ENCODE results near the gene TBX3.

TBX3 gene

DNA sequence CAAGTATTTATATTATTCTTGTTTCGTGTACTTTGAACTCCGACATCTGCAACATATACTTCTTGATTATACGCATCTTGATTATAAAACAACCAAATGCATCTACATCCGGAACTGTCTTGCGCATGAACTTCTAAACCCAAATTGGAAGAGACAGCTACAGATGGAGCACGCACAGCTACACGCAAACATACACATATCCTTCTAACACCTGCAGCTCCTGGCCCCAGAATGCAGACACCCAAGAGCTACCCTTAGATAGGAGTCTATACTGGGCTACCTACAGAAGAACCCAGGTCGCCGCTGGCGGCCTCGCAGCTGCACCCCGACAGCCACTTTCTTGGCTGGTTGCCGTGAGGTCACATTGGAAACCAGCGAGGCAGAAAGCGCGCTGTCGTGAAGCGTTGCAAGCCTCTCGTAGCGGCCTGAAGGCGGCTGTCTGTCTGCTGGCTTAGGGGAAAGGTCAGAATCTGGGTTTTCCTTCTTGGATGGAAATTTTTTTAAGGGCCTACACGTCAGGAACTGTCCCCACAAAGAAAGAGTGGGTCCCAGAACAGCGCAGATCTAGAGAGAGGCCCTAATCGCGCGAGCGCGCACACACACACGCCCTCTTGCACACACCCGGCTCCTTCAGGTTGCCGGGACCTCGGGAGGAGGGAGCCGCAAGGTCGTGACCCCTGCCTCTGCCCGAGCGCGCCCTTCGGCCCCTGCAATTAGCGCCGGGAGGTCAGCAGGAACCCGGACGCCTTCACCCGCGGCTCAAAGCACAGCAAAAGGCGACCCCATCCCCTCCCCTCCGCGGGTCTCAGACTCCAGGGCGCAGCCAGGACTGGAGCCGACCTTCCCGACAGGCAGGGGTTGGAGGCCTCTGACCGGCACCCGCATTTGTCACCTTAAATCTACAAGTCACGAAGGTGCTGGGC lies 17.0 kb downstream of the TBX3 start:
- peaks cover 4% of the 10 kb centered on the region for H3K36me3 Mint-ChIP-seq (ENCODE audit: insufficient read depth)
- no peaks in the 10 kb centered on the region for H3K9me3 Mint-ChIP-seq
- DNase-seq (ENCODE audit: low spot score in 2 of 2): no peak
- H3K27me3 Mint-ChIP-seq: peaks cover 75% of the 10 kb centered on the region
- no peak overlapping the region for H3K4me3 Mint-ChIP-seq
- no peak overlapping the region for H3K27ac Mint-ChIP-seq (ENCODE audit: low read depth)
- ATAC-seq (replicated peaks; ENCODE audit: extremely low read depth, poor library complexity, severe bottlenecking): no peak
- peaks cover 6% of the 10 kb centered on the region for H3K4me1 Mint-ChIP-seq

DNA sequence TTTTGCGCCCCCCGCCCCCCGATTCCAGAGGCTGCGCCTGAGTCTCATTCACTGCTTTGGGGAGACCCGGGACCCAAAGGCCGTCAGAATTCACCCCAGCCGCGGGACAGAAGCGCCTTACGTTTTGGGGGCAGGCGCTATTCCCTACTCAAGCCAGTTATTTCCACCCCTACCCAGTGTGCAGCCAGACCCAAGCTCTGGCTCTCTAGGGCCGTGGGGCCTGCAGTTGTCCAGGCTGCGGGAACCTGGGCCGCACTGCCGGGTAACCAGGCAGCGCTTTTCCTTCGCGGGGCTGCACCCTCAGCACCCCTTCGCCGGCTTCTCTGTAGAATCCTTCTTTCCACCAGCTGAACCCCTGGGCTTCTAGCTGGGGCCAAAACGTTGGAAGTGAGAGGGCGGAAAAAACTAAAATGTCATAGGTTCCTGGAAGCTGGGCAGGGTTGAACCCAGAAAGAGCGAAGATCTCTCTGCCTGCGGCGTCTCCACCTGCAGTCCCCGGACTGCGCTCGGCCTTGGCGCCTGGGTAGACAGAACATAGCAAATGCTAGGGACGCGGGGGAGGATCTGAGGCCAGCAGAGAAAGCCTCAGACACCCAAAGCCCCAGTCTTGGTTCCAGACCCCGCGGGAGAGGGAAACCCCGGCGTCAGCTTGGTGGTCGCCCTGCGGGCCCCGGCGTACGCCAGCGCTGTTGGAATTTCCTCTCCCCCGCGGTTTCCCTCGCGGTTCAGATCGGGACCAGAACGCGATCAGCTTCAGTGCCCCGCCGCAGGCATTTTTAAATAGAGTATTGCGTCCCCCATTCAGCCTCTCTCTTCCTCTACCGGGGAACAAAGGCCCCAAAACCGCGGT lies 18.3 kb downstream of the TBX3 start:
- peaks cover 65% of the 10 kb centered on the region for H3K27me3 Mint-ChIP-seq

DNA sequence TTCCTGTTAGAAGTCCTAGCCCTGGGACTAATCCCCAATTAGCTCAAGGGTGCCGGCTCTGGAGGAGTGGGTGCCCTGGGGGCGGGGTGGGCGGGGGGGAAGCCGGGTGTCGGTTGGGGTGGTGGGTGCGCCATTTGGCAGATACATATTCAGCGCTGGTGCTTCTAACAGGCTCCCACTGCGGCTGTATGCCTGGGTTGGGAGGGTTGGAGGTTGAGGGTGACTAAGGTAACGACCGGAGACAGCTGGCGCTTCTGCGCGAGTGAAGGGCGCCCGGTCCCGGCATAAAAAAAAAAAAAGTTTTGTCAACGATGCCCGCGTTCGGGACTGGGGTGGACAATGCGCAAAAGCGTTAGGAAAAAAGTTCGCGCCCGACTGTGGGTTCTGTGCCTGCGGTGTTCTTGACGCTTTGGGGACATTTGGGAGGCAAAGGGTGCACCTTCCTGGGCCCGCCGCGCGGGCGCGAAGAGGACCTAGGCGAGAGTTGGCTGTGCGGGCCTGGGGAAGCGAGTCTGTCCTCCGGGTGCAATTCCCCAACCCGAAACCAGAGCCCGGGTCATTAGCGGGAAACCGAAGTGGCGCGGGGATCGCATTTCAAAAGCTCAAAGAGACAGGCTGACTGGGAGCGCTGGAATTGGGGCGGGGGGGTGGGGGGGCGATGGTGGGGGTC lies 19.2 kb downstream of the TBX3 start:
- Mint-ChIP-seq H3K4me1 (peaks cover 6% of the 10 kb centered on the region), H3K27me3 (peaks cover 57% of the 10 kb centered on the region), H3K27ac (ENCODE audit: low read depth) (no peak overlapping the region)

More for the DNA sequence above, 18.3 kb downstream of the TBX3 start:
- peaks cover 6% of the 10 kb centered on the region for H3K4me1 Mint-ChIP-seq
- H3K9me3 Mint-ChIP-seq: no peaks in the 10 kb centered on the region
- no peak overlapping the region for H3K4me3 Mint-ChIP-seq
- ATAC-seq (replicated peaks; ENCODE audit: extremely low read depth, poor library complexity, severe bottlenecking): no peak
- peaks cover 4% of the 10 kb centered on the region for H3K36me3 Mint-ChIP-seq (ENCODE audit: insufficient read depth)
- H3K27ac Mint-ChIP-seq (ENCODE audit: low read depth): no peak overlapping the region
- DNase-seq (ENCODE audit: low spot score in 2 of 2): no peak

DNA sequence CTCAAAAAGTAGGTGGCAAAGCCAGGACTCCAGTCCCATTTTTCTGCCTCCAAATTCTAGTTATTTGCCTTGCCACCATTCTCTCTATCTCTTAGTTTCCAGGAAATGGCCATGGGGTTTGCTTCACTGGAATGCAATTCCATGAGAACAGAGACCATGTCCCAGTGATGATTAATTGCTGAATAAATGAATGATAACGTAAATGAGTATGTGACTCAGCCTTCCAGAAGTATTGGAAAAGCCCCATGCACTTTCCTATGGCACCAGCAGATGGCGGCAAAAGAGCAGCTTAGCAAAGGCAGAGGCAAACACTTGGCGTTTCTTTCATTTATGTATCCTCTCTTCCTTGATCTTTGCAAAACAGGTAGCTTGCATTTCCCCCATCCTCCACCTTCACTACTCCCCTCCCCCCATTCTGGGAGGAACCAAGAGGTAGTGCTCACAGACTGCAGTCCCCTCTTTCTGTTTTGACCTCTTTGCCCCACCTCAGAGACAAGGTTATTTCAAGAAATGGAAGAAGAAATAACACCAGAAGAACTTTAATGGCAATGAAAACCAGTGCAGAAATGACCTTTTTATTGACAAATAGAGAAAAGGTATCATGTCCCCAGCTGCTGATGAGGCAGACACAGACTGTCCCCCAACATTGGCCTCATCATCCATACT lies 21.3 kb downstream of the TBX3 start:
- DNase-seq (ENCODE audit: low spot score in 2 of 2) (peak in 1 of 2 donors; percentile 18), ATAC-seq (replicated peaks; ENCODE audit: extremely low read depth, poor library complexity, severe bottlenecking) (no peak)
- Mint-ChIP-seq H3K27me3 (peaks cover 58% of the 10 kb centered on the region), H3K4me1 (peaks cover 6% of the 10 kb centered on the region), H3K9me3 (no peaks in the 10 kb centered on the region), H3K36me3 (ENCODE audit: insufficient read depth) (peaks cover 4% of the 10 kb centered on the region), H3K4me3 (no peak overlapping the region), H3K27ac (ENCODE audit: low read depth) (no peak overlapping the region)

More for the DNA sequence above, 19.2 kb downstream of the TBX3 start:
- no peaks in the 10 kb centered on the region for H3K9me3 Mint-ChIP-seq
- peaks cover 4% of the 10 kb centered on the region for H3K36me3 Mint-ChIP-seq (ENCODE audit: insufficient read depth)
- DNase-seq (ENCODE audit: low spot score in 2 of 2) (no peak), ATAC-seq (replicated peaks; ENCODE audit: extremely low read depth, poor library complexity, severe bottlenecking) (no peak)
- no peak overlapping the region for H3K4me3 Mint-ChIP-seq

DNA sequence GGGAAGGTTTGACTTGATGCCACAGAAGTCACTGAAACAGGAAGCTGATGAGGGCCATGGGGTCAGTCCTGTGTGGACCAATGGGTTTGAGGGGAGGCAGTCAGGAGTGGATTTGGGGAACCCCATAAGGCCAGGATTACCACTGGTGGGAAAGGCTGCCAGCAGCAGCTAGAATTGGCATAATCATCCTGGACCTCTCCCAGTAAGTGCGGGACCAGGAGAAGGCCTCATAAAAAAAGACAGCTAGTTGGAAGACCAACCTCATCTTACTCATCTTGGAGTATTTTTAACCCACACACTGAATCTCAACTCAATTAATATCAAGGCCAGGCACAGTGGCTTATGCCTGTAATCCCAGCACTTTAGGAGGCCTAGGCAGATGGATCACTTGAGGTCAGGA lies 22.7 kb downstream of the TBX3 start:
- Mint-ChIP-seq H3K36me3 (ENCODE audit: insufficient read depth) (peaks cover 4% of the 10 kb centered on the region), H3K4me1 (peaks cover 6% of the 10 kb centered on the region), H3K27ac (ENCODE audit: low read depth) (no peak overlapping the region), H3K27me3 (peaks cover 50% of the 10 kb centered on the region), H3K9me3 (no peaks in the 10 kb centered on the region), H3K4me3 (no peak overlapping the region)
- DNase-seq (ENCODE audit: low spot score in 2 of 2): no peak
- no peak for ATAC-seq (replicated peaks; ENCODE audit: extremely low read depth, poor library complexity, severe bottlenecking)

DNA sequence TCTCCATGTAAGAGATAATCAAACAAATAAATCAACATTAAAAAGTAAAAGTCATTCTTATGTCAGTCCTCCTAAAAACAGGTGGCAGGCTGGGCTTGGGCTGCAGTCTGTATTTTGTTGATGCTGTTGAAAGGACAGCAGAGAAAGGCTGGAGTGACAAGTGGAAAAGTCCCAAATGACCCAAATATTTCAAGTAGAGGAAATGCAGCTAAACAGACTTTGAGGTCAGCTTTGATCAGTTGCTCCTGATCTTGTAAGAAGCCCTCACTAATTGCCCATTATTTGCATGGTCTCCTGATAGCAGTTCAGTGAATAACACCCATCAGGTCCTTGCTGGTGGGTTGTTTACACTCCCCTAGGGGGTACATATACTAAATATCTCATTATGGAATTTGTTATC lies 24.9 kb downstream of the TBX3 start:
- no peak overlapping the region for H3K4me3 Mint-ChIP-seq
- H3K27ac Mint-ChIP-seq (ENCODE audit: low read depth): no peak overlapping the region
- H3K9me3 Mint-ChIP-seq: no peaks in the 10 kb centered on the region
- H3K4me1 Mint-ChIP-seq: peaks cover 6% of the 10 kb centered on the region
- no peaks in the 10 kb centered on the region for H3K36me3 Mint-ChIP-seq (ENCODE audit: insufficient read depth)
- ATAC-seq (replicated peaks; ENCODE audit: extremely low read depth, poor library complexity, severe bottlenecking) (no peak), DNase-seq (ENCODE audit: low spot score in 2 of 2) (no peak)
- H3K27me3 Mint-ChIP-seq: peaks cover 39% of the 10 kb centered on the region

DNA sequence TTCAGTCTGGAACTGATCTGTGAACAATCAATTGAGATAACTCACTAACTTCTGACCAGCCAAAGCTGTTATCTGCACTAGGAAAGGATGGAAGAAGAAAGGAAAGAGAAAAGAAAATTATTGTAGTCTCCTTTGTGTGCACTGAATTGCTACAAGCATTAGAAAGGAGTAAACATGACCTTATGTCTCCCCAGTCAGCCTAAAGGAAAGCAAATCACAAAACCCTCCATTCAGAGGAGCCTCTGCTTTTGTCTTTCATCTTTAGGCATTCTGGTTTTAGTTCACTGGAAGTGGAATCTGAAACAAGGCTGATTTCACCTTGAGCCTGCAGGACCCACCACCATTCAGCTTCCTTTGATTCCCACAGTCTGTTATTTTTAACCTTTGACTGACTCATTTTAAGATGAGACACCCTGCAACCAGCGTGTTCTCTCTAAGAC lies 26.0 kb downstream of the TBX3 start:
- H3K9me3 Mint-ChIP-seq: peaks cover 6% of the 10 kb centered on the region
- H3K4me3 Mint-ChIP-seq: no peak overlapping the region
- no peak overlapping the region for H3K27ac Mint-ChIP-seq (ENCODE audit: low read depth)
- peaks cover 6% of the 10 kb centered on the region for H3K4me1 Mint-ChIP-seq
- no peaks in the 10 kb centered on the region for H3K36me3 Mint-ChIP-seq (ENCODE audit: insufficient read depth)
- H3K27me3 Mint-ChIP-seq: peaks cover 28% of the 10 kb centered on the region
- DNase-seq (ENCODE audit: low spot score in 2 of 2): no peak
- no peak for ATAC-seq (replicated peaks; ENCODE audit: extremely low read depth, poor library complexity, severe bottlenecking)

DNA sequence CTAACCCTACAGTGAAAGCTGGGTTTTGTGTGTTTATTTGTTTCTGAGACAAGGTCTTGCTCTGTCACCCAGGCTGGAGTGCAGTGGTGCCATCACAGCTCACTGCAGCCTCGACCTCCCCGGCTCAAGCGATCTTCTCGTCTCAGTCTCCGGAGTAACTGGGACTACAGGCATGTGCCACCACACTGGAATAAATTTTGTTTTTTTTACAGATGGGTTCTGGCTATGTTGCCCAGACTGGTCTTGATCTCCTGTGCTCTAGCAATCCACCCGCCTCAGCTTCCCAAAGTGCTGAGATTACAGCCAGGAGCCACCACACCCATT lies 26.4 kb downstream of the TBX3 start:
- no peak for ATAC-seq (replicated peaks; ENCODE audit: extremely low read depth, poor library complexity, severe bottlenecking)
- no peak overlapping the region for H3K4me3 Mint-ChIP-seq
- no peak for DNase-seq (ENCODE audit: low spot score in 2 of 2)
- peaks cover 24% of the 10 kb centered on the region for H3K27me3 Mint-ChIP-seq
- no peak overlapping the region for H3K27ac Mint-ChIP-seq (ENCODE audit: low read depth)
- peaks cover 6% of the 10 kb centered on the region for H3K9me3 Mint-ChIP-seq
- H3K36me3 Mint-ChIP-seq (ENCODE audit: insufficient read depth): no peaks in the 10 kb centered on the region
- H3K4me1 Mint-ChIP-seq: peaks cover 2% of the 10 kb centered on the region

DNA sequence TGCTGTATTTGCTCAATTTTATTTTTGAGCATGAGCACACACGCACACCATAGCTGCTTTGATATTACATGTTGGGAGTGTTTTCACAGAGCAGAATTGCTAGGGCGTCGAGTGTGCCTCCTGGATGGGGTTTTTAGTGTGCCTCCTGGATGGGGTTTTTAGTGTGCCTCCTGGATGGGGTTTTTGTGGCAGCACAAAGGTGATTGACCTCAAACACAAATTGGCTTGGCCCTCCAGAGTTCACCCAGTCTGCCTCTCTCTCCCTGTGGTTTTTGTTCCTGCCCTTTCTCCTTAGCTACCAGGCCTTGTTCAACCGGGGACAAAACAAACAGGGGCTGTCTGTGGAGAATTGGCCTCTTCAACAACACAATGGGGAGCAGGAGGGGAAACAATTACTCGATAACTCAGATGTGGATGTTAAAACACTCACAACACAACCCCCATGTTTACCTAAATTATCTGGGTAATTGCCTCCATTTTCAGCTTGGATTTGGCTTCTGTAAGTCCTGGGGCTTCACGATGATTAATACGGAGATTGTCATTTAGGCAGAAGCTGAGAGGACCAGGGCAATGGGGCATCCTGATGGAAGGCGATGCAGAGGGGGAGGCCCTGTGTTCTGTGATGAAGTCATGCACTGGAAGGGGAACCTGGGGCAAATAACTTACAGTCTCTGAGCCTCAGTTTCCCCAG lies 26.9 kb downstream of the TBX3 start:
- no peak overlapping the region for H3K4me3 Mint-ChIP-seq
- no peaks in the 10 kb centered on the region for H3K36me3 Mint-ChIP-seq (ENCODE audit: insufficient read depth)
- H3K27me3 Mint-ChIP-seq: peaks cover 19% of the 10 kb centered on the region
- no peak overlapping the region for H3K27ac Mint-ChIP-seq (ENCODE audit: low read depth)
- ATAC-seq (replicated peaks; ENCODE audit: extremely low read depth, poor library complexity, severe bottlenecking) (no peak), DNase-seq (ENCODE audit: low spot score in 2 of 2) (no peak)
- H3K4me1 Mint-ChIP-seq: no peaks in the 10 kb centered on the region
- peaks cover 6% of the 10 kb centered on the region for H3K9me3 Mint-ChIP-seq

DNA sequence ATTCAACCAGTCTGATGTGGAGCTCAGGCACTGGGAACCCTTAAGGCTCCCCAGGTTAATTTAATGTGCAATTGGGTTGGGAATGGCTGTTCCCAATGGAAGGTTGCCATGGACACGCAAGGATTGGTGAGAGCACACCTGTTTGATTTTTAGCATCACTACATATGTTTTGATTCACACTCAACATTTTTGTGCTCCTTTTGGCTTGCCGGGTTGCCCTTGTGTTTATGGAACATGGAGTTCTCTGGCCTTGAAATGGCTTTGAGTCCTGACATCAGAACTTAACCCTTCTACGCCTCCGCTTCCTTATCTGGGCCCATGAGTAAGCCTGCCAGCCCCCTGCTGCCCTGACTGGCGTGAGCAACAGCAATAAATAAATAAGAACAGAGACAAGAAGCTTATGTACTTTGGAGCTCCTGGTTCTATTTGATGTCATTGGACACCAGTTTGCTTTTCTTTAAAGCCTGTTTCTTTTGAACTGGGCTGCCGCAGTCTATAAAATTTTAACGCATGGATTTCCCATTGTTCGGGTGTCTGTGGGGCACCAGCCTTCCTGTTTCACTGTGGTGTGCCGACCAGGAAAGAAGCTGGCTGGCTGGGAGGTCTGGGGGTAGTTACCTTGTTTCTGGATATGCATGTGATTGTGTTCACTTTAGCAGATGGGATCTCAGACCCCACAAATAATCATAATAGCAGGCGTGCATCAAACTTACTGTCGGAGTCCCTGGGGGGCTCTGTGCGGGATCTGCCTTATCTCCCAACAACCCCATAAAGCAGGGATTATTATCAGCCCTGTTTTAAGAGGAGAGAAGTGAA lies 27.8 kb downstream of the TBX3 start:
- no peak overlapping the region for H3K4me3 Mint-ChIP-seq
- H3K27ac Mint-ChIP-seq (ENCODE audit: low read depth): no peak overlapping the region
- H3K9me3 Mint-ChIP-seq: peaks cover 6% of the 10 kb centered on the region
- H3K4me1 Mint-ChIP-seq: no peaks in the 10 kb centered on the region
- H3K27me3 Mint-ChIP-seq: peaks cover 19% of the 10 kb centered on the region
- no peaks in the 10 kb centered on the region for H3K36me3 Mint-ChIP-seq (ENCODE audit: insufficient read depth)
- no peak for ATAC-seq (replicated peaks; ENCODE audit: extremely low read depth, poor library complexity, severe bottlenecking)
- DNase-seq (ENCODE audit: low spot score in 2 of 2): no peak

DNA sequence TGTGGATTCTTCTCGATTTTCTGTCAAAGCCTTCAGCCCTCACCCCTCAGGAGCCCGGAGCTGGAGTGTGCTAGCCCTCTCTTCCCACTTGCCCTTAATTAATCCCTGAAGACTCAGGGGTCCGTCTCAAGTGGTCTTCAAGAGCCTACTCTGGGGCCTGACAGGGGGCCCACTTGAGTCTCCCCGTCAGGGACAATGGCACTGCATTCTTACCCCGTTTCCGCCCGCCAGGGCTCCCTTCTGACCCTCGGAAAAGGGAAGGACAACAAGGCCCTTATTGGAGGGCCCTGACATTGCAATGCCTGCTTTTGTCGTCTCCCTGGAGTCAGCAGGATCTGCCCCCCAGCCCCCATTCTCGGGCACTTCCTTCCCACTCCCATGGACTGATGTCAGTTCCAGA lies 34.4 kb downstream of the TBX3 start:
- no peak overlapping the region for H3K4me3 Mint-ChIP-seq
- ATAC-seq (replicated peaks; ENCODE audit: extremely low read depth, poor library complexity, severe bottlenecking): no peak
- H3K4me1 Mint-ChIP-seq: no peaks in the 10 kb centered on the region
- H3K27me3 Mint-ChIP-seq: no peaks in the 10 kb centered on the region
- no peak overlapping the region for H3K27ac Mint-ChIP-seq (ENCODE audit: low read depth)
- no peaks in the 10 kb centered on the region for H3K36me3 Mint-ChIP-seq (ENCODE audit: insufficient read depth)
- H3K9me3 Mint-ChIP-seq: peaks cover 6% of the 10 kb centered on the region
- DNase-seq (ENCODE audit: low spot score in 2 of 2): no peak

All from central memory CD8-positive, alpha-beta T cell (primary cell).